OCI-LY7 (cell line): ENCODE data around the gene EBF3.

ENCODE experiments used
- CTCF ChIP-seq: fragments of 200-600 bp; sonication (generic); conservative IDR thresholded peaks from 2 replicates; pipeline ENCODE4 v1.5.1; 2014; ENCODE audit warnings: mild to moderate bottlenecking, antibody characterized with exemption, low read length, moderate library complexity, mixed read lengths
- EZH2phosphoT487 ChIP-seq: fragments of 200-600 bp; sonication (generic); IDR thresholded peaks from 2 replicates; pipeline ENCODE4 v1.6.1; 2018; ENCODE audit warnings: low read depth, borderline replicate concordance, mild to moderate bottlenecking, mixed run types, antibody characterized with exemption, low read length, moderate library complexity, mixed read lengths

GRCh38 chr10:129885526-129885925, 78.5 kb downstream of the EBF3 start:
- TF ChIP-seq CTCF = no peak
- no peak for TF ChIP-seq EZH2phosphoT487
